Hepatocyte (in vitro differentiated cells): ENCODE measurements around the gene ELOVL1. TPM values are rescaled to one million over a fixed set of nuclear protein-coding genes. Genes with fewer than 3 reads are reported as not detected.
"Not testable (repeated sequence)": the region's sequence is repeated elsewhere in the genome, so short reads cannot be mapped to it uniquely, and the experiment has no call there.

Experiments used
- DNase-seq: peaks from one replicate; pipeline ENCODE4 v3.0.0-alpha.2; 2016; ENCODE audit warnings: low spot score
- H2AFZ ChIP-seq: fragments of 200-600 bp; sonication (generic); 2 replicates; pipeline ENCODE4 v1.6.0; 2016; ENCODE audit warnings: antibody characterized with exemption, mild to moderate bottlenecking
- H3K27ac ChIP-seq: fragments of 200-600 bp; sonication (generic); 2 replicates; pipeline ENCODE4 v1.5.1; 2016; ENCODE audit warnings: mild to moderate bottlenecking
- H3K27me3 ChIP-seq: fragments of 200-600 bp; sonication (generic); 2 replicates; pipeline ENCODE4 v1.6.1; 2016
- H3K36me3 ChIP-seq: fragments of 200-600 bp; sonication (generic); replicated peaks from 2 replicates; pipeline ENCODE4 v1.5.1; 2016; ENCODE audit warnings: low read depth; ENCODE audit not compliant: insufficient read depth
- H3K4me1 ChIP-seq: fragments of 200-600 bp; sonication (generic); 2 replicates; pipeline ENCODE4 v1.5.1; 2016; ENCODE audit warnings: mild to moderate bottlenecking, moderate library complexity; ENCODE audit not compliant: insufficient read depth
- H3K4me2 ChIP-seq: fragments of 200-600 bp; sonication (generic); 2 replicates; pipeline ENCODE4 v1.6.0; 2016
- H3K4me3 ChIP-seq: fragments of 200-600 bp; sonication (generic); 2 replicates; pipeline ENCODE4 v1.5.1; 2016; ENCODE audit warnings: mild to moderate bottlenecking
- H3K79me2 ChIP-seq: fragments of 200-600 bp; sonication (generic); 2 replicates; pipeline ENCODE4 v1.6.0; 2017; ENCODE audit warnings: mild to moderate bottlenecking
- H3K9me2 ChIP-seq: fragments of 200-600 bp; sonication (generic); replicated peaks from 2 replicates; pipeline ENCODE4 v1.6.0; 2017; ENCODE audit warnings: mild to moderate bottlenecking; ENCODE audit not compliant: insufficient read depth
- H3K9me3 ChIP-seq: fragments of 200-600 bp; sonication (generic); 2 replicates; pipeline ENCODE4 v1.5.1; 2016; ENCODE audit warnings: low read depth, mild to moderate bottlenecking
- H4K20me1 ChIP-seq: fragments of 200-600 bp; sonication (generic); 2 replicates; pipeline ENCODE4 v1.6.0; 2016; ENCODE audit warnings: mild to moderate bottlenecking; ENCODE audit not compliant: insufficient read depth, poor library complexity, severe bottlenecking
- EZH2 ChIP-seq: fragments of 200-600 bp; sonication (generic); IDR thresholded peaks from 2 replicates; pipeline ENCODE4 v1.6.1; 2016; ENCODE audit warnings: antibody characterized with exemption, mild to moderate bottlenecking, borderline replicate concordance
- EZH2phosphoT487 ChIP-seq: fragments of 200-600 bp; sonication (generic); IDR thresholded peaks from one replicate; pipeline ENCODE4 v1.6.1; 2018; ENCODE audit warnings: antibody characterized with exemption, mild to moderate bottlenecking, low read depth, moderate library complexity; ENCODE audit not compliant: unreplicated experiment, severe bottlenecking
- WGBS: methylation state at CpG from one replicate; pipeline ENCODE4 v1.1.6; 2016; ENCODE audit warnings: low lambda C conversion rate; ENCODE audit errors: missing lambda C conversion rate; 5-methylcytosine and 5-hydroxymethylcytosine counted together
- polyA plus RNA-seq: library from polyadenylated mRNA; unstranded; fragments of >200 nt; fragmentation: Nextera tagmentation; extraction: Ambion mirVana; gene quantifications from 2 replicates; pipeline ENCODE4 v1.2.1, GENCODE V29; 2016
- total RNA-seq: library from RNA; depleted of rRNA; stranded (reverse); fragments of >200 nt; gene quantifications from 2 replicates; pipeline ENCODE4 v1.2.3, GENCODE V29; 2014
- TF ChIP-seq, protein P1 (sequence below): fragments of 200-600 bp; sonication (generic); IDR thresholded peaks from 2 replicates; pipeline ENCODE4 v1.5.1; 2016; ENCODE audit warnings: antibody characterized with exemption, mild to moderate bottlenecking; ENCODE audit not compliant: poor library complexity

Gene ELOVL1
- total and polyA plus RNA-seq, 2 experiments from 2014 or later, result 90.8 to 185 TPM

DNA sequence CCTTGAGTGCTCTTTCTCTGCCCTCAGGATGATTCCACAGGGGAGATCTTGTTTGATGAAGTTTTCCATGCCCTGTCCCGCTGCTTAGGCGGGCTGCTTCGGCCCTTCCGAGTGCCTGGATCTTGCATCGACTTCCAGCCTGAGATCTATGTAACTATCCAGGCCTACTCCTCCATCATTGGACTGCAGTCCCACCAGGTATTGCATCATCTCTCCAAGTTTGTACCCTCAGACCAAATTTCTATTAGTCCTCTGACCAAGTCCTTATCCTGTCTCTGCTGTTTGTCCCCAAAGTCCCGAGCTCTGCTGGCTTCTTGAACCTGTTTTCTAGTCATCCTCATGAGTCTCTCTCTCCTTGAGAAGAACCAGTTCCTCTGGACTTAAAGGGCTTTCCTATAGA lies 36.5 kb upstream of the ELOVL1 start:
- no peak for DNase-seq
- no peak overlapping the region for H3K4me3 ChIP-seq
- H3K4me2 ChIP-seq, result no peak overlapping the region
- H3K4me1 ChIP-seq, result no peaks in the 10 kb centered on the region
- peaks cover 7% of the 10 kb centered on the region for H3K79me2 ChIP-seq
- no peaks in the 10 kb centered on the region for H3K27me3 ChIP-seq
- no peak overlapping the region for H2AFZ ChIP-seq
- H3K36me3 ChIP-seq, result no peaks in the 10 kb centered on the region
- H4K20me1 ChIP-seq, result no peaks in the 10 kb centered on the region
- H3K9me3 ChIP-seq, result no peaks in the 10 kb centered on the region
- TF ChIP-seq EZH2phosphoT487, result no peak
- TF ChIP-seq, protein P1, sequence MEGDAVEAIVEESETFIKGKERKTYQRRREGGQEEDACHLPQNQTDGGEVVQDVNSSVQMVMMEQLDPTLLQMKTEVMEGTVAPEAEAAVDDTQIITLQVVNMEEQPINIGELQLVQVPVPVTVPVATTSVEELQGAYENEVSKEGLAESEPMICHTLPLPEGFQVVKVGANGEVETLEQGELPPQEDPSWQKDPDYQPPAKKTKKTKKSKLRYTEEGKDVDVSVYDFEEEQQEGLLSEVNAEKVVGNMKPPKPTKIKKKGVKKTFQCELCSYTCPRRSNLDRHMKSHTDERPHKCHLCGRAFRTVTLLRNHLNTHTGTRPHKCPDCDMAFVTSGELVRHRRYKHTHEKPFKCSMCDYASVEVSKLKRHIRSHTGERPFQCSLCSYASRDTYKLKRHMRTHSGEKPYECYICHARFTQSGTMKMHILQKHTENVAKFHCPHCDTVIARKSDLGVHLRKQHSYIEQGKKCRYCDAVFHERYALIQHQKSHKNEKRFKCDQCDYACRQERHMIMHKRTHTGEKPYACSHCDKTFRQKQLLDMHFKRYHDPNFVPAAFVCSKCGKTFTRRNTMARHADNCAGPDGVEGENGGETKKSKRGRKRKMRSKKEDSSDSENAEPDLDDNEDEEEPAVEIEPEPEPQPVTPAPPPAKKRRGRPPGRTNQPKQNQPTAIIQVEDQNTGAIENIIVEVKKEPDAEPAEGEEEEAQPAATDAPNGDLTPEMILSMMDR, result no peak
- TF ChIP-seq EZH2, result no peak
- no peak overlapping the region for H3K27ac ChIP-seq
- H3K9me2 ChIP-seq, result no peaks in the 10 kb centered on the region
- WGBS, result 99% methylated on average over 6 of the region's 6 CpGs

DNA sequence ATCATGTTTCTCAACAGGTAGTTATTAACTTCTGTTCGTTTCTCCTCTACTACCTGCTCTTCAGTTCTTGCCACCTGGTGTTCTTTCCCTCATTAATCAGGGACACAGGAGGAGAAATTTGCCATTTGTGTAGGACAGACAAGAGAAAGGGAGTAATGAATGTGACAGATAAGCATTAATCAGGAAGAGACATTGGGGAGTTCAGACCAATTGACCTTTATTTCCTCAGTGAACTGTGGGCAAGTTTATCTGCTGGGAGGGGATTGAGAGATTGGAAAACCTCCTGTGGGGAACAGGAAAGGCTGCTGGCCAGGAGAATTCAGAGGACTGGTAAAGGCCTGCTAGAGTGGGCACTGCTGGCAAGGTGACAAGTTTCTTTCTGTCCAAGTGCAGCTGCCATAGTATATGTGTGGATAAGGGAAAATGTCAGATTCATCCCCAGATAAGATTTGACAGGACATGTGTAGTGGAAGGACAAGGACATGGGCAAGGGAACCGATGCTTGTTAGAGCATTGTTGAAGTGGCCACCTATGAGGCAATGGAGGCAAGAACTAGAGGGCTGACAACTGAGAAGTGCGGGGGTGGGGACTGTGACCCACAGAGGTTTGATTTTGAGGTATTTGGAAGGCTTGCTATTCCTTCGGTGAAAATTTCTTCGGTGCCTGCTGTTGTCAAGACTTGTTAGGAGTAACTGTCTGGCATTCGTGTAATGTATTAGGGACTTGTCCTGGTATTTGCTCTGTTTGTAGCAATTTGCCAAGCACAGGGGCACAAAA lies 34.5 kb upstream of the ELOVL1 start:
- no peaks in the 10 kb centered on the region for H3K4me1 ChIP-seq
- H3K79me2 ChIP-seq, result peaks cover 23% of the 10 kb centered on the region
- H3K4me2 ChIP-seq, result no peak overlapping the region
- H3K4me3 ChIP-seq, result no peak overlapping the region
- H3K9me2 ChIP-seq, result no peaks in the 10 kb centered on the region
- no peak overlapping the region for H2AFZ ChIP-seq
- no peak overlapping the region for H3K27ac ChIP-seq
- no peaks in the 10 kb centered on the region for H3K9me3 ChIP-seq
- WGBS, result 95% methylated on average over 6 of the region's 6 CpGs
- no peaks in the 10 kb centered on the region for H3K27me3 ChIP-seq
- TF ChIP-seq, protein P1, result no peak
- TF ChIP-seq EZH2phosphoT487 (no peak), EZH2 (no peak)
- H4K20me1 ChIP-seq, result no peaks in the 10 kb centered on the region
- no peaks in the 10 kb centered on the region for H3K36me3 ChIP-seq
- DNase-seq, result no peak

GRCh38 chr1:43400441-43400840 lies 32.6 kb upstream of the ELOVL1 start:
- not testable (repeated sequence) for H3K4me1 ChIP-seq, DNase-seq, H3K9me2 ChIP-seq, H2AFZ ChIP-seq, H3K27me3 ChIP-seq, H3K36me3 ChIP-seq, H3K4me2 ChIP-seq, H3K9me3 ChIP-seq, H3K27ac ChIP-seq, H4K20me1 ChIP-seq, H3K4me3 ChIP-seq
- peaks cover 40% of the 10 kb centered on the region for H3K79me2 ChIP-seq
- 97% methylated on average over 9 of the region's 9 CpGs for WGBS

DNA sequence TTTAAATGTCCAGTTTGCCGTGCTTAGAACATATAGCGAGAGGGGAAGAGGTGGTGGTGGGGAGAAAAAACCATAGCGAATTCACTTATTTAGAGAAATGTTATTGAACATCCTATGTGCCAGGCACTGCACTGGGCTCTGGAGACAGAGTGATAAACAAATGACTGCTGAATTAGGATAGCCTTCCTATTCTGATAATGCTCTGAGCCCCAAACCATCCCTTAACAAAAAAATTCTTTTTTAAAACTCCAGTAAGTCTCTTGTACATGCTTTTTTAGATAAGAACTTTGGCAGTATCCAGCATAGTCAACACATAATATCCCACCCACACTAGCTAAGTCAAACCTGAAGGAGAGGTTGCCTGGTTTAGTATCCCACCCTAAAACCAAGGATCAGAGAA lies 30.4 kb upstream of the ELOVL1 start:
- H3K9me3 ChIP-seq, result no peaks in the 10 kb centered on the region
- no peaks in the 10 kb centered on the region for H3K9me2 ChIP-seq
- no peak overlapping the region for H2AFZ ChIP-seq
- no peaks in the 10 kb centered on the region for H3K36me3 ChIP-seq
- H3K79me2 ChIP-seq, result peaks cover 53% of the 10 kb centered on the region
- TF ChIP-seq EZH2phosphoT487 (no peak), EZH2 (no peak)
- TF ChIP-seq, protein P1, result no peak
- H3K27ac ChIP-seq, result no peak overlapping the region
- H3K4me3 ChIP-seq, result no peak overlapping the region
- no peaks in the 10 kb centered on the region for H3K27me3 ChIP-seq
- no peak for DNase-seq
- no peaks in the 10 kb centered on the region for H3K4me1 ChIP-seq
- WGBS, result 97% methylated on average over 3 of the region's 3 CpGs
- H4K20me1 ChIP-seq, result no peaks in the 10 kb centered on the region
- H3K4me2 ChIP-seq, result no peak overlapping the region
